Thyroid gland (tissue), 4 donors: ENCODE data around the gene PUDP. TPM values are rescaled to one million over a fixed set of nuclear protein-coding genes. Genes with fewer than 3 reads are reported as not detected.
"Not testable (repeated sequence)": the region's sequence is repeated elsewhere in the genome, so short reads cannot be mapped to it uniquely, and the experiment has no call there.

Experiments
- DNase-seq, 2 donors: peaks; one replicate each; pipeline ENCODE4 v3.0.0-alpha.2; 2019
- H3K27ac ChIP-seq, 3 donors: fragments of 200-600 bp; sonication (generic); 1 replicate in 2 of 3; 2 replicates in 1 of 3; pipeline ENCODE4 v1.5.1; 2016 to 2019; ENCODE audit warnings: mild to moderate bottlenecking in 1 of 3, moderate library complexity in 1 of 3
- H3K27me3 ChIP-seq: fragments of 200-600 bp; sonication (generic); one replicate; pipeline ENCODE4 v1.5.1; 2019
- H3K36me3 ChIP-seq, 2 donors: fragments of 200-600 bp; sonication (generic); one replicate each; pipeline ENCODE4 v1.5.1; 2016 to 2019
- H3K4me1 ChIP-seq, 2 donors: fragments of 200-600 bp; sonication (generic); one replicate each; pipeline ENCODE4 v1.5.1; 2017 to 2019
- H3K4me3 ChIP-seq, 3 donors: fragments of 200-600 bp; sonication (generic); replicated peaks in 1 of 3; 1 replicate in 2 of 3; 2 replicates in 1 of 3; pipeline ENCODE4 v1.5.1; 2016; ENCODE audit warnings: mild to moderate bottlenecking in 1 of 3
- H3K9me3 ChIP-seq: fragments of 200-600 bp; sonication (generic); one replicate; pipeline ENCODE4 v1.5.1; 2017
- CTCF ChIP-seq, 6 experiments: fragments of 200-600 bp in 3 of 6; fragments of 450-650 bp in 3 of 6; sonication (generic) in 3 of 6; IDR thresholded peaks; one replicate each; pipeline ENCODE4 v1.5.1; 2016 to 2019; ENCODE audit warnings: antibody characterized with exemption in 6 of 6, mild to moderate bottlenecking in 2 of 6, inconsistent platforms in 1 of 6, moderate library complexity in 1 of 6
- POLR2A ChIP-seq, 2 donors: fragments of 450-650 bp; IDR thresholded peaks; one replicate each; pipeline ENCODE4 v1.6.1; 2017; ENCODE audit warnings: antibody characterized with exemption in 2 of 2, mild to moderate bottlenecking in 2 of 2, moderate library complexity in 1 of 2
- WGBS, 2 donors: methylation state at CpG; one replicate each; pipeline ENCODE4 v1.1.5; 2017; 5-methylcytosine and 5-hydroxymethylcytosine counted together
- intact Hi-C: fragments of 100-400 bp; cut with DNase I; formaldehyde crosslinking; loops from one replicate; pipeline ENCODE4 v1.15.1; 2023
- total RNA-seq, 4 donors: library from RNA; depleted of rRNA; stranded (reverse); fragments of >200 nt; gene quantifications; one replicate each; pipeline ENCODE4 v1.2.3, GENCODE V29; 2016

The PUDP gene
- total RNA-seq, 4 donors from 2014 or later: 11.3 to 27.5 (median 18.0) TPM

GRCh38 chrX:7052541-7052940 lies 95.4 kb downstream of the PUDP start:
- no peaks in the 10 kb centered on the region for H3K9me3 ChIP-seq
- intact Hi-C loops: no loop called here
- no peak overlapping the region for H3K27ac ChIP-seq
- TF ChIP-seq CTCF (IDR thresholded peaks at IDR 0.05) (no peak), POLR2A (IDR thresholded peaks at IDR 0.05) (no peak)
- H3K4me1 ChIP-seq: peaks cover 0 to 5% of the 10 kb centered on the region in 2 donors
- H3K36me3 ChIP-seq: peaks cover 0 to 5% of the 10 kb centered on the region in 2 donors
- no peaks in the 10 kb centered on the region for H3K27me3 ChIP-seq
- 100% methylated on average over 6 of the region's 6 CpGs for WGBS, 2 donors
- no peak for DNase-seq
- H3K4me3 ChIP-seq: no peak overlapping the region

GRCh38 chrX:7050271-7050670 lies 97.7 kb downstream of the PUDP start:
- Histone ChIP-seq H3K36me3 (peaks cover 0 to 3% of the 10 kb centered on the region in 2 donors), H3K4me3 (no peak overlapping the region), H3K27me3 (no peaks in the 10 kb centered on the region), H3K9me3 (no peaks in the 10 kb centered on the region), H3K27ac (no peak overlapping the region), H3K4me1 (no peaks in the 10 kb centered on the region)
- 91 to 92% methylated on average over 10 to 11 of the region's 11 CpGs for WGBS, 2 donors
- no peak for DNase-seq
- intact Hi-C loops: no loop called here
- TF ChIP-seq CTCF (IDR thresholded peaks at IDR 0.05) (no peak), POLR2A (IDR thresholded peaks at IDR 0.05) (no peak)

- intact Hi-C loops: no loop called here
- Histone ChIP-seq H3K27me3 (no peaks in the 10 kb centered on the region), H3K9me3 (no peaks in the 10 kb centered on the region), H3K4me3 (no peak overlapping the region), H3K4me1 (no peaks in the 10 kb centered on the region), H3K36me3 (peaks cover 0 to 3% of the 10 kb centered on the region in 2 donors), H3K27ac (no peak overlapping the region)
- no peak for DNase-seq
- WGBS, 2 donors: 94 to 99% methylated on average over 4 of the region's 4 CpGs
- TF ChIP-seq POLR2A (IDR thresholded peaks at IDR 0.05): no peak
- no peak for TF ChIP-seq CTCF (IDR thresholded peaks at IDR 0.05)
Observed at GRCh38 chrX:7047951-7048350, 100.0 kb downstream of the PUDP start.

DNA sequence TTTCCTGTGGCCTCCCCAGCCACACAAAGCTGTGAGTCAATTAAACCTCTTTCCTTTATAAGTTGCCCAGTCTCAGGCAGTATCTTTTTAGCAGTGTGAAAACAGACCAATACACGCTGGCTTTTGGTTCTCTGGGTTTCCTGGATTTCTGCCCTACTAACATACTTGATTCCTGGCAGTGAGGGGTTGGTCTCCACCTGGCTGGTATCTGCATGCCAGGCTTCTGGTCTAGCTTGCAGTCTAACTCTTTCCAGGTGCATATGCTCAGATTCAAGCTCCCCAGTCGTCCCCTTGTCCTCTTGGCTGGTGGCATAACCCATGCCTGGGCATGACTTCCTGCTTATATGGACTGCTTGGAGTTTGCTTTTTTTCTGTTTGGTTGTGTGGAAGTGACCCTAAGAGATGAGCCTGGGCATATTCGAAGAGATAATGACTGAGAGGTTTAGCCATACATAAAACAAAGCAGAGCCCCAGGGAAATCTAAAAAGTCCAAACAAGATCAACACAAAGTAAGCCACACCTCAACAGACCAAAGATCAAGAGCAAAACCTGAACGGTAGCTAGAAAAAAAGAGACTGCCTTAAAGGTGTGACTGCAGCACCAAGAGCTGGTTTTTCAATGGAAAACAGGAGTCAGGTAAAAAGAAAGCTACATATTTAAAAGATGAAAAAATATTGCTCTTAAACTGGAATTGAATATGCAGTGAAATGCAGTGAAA lies 102.6 kb downstream of the PUDP start:
- DNase-seq: no peak
- WGBS, 2 donors: 71 to 98% methylated on average over 4 of the region's 4 CpGs
- H3K4me1 ChIP-seq: no peaks in the 10 kb centered on the region
- H3K36me3 ChIP-seq: peaks cover 0 to 3% of the 10 kb centered on the region in 2 donors
- H3K27ac ChIP-seq: no peak overlapping the region
- no peaks in the 10 kb centered on the region for H3K9me3 ChIP-seq
- TF ChIP-seq POLR2A (IDR thresholded peaks at IDR 0.05): no peak
- no peak for TF ChIP-seq CTCF (IDR thresholded peaks at IDR 0.05)
- H3K4me3 ChIP-seq: no peak overlapping the region
- intact Hi-C loops: no loop called here
- no peaks in the 10 kb centered on the region for H3K27me3 ChIP-seq

- 86 to 93% methylated on average over 3 of the region's 3 CpGs for WGBS, 2 donors
Observed at GRCh38 chrX:7043796-7044433, 104.0 kb downstream of the PUDP start.

More at GRCh38 chrX:7043796-7044433, 104.0 kb downstream of the PUDP start:
- DNase-seq, intact Hi-C loops, H3K27ac ChIP-seq, H3K9me3 ChIP-seq, H3K36me3 ChIP-seq, H3K4me1 ChIP-seq, H3K27me3 ChIP-seq, H3K4me3 ChIP-seq: not testable (repeated sequence)
